Measurements from ENCODE around the gene F7. TPM values are rescaled to one million over a fixed set of nuclear protein-coding genes. Genes with fewer than 3 reads are reported as not detected.

The F7 gene
- total RNA-seq, 1 donor from 2014 or later = not detected

DNA sequence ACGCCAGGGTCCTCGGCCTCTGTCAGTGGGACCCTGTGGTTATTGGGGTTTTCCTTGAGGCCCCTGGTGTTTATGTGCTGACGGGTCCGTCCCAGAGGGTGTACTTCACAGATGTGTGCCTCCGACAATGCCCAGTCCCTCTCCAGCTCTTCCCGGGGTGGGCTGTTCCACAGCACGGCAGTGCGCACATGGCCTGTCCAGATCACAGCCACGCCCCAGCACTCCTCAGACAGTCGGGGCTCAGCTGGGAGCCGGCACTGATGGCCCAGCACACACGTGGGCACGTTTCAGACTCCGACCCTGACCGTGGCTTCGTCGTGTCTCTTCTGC lies 16.9 kb upstream of the F7 start:
- H3K4me3 Mint-ChIP-seq (ENCODE audit: unreplicated experiment) = no peak overlapping the region
- H3K4me1 Mint-ChIP-seq (ENCODE audit: unreplicated experiment) = no peaks in the 10 kb centered on the region
- no peak for DNase-seq (ENCODE audit: extremely low spot score, unreplicated experiment)

DNA sequence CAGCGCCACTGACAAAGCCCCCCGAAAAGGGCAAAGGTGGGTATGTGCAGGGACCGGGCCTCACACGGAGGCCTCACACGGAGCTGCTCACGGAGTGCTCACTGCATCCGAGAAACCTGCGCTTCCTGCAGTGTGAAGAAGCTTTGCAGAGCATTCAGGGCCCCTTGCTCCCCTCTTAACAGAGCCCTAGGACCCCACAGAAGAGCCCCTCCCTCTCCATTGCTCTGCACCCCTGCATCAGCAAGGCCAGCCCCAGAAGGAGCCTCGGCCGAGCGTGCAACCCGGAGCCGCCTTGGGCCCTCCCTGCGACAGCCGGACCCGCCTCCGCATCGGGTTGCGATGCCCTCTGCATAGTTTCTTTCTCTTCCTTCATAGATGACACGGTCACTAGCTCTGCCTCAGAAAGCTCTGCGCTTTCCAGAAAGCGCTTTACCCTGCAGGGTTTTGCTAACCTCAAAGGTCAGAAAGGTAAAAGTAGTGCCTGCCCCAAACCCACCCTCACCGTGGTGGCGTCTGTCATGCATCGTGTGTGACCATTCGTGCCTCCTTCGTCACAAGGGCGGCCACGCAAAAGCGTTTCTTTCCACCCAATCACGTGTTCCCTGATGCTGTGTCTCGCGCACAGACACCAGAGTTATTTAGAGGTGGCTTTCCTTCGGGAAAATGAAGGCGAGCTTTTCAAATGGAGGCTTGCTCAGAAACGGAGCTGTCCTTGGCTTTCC lies 15.7 kb upstream of the F7 start:
- DNase-seq (ENCODE audit: extremely low spot score, unreplicated experiment) = no peak
- no peaks in the 10 kb centered on the region for H3K4me1 Mint-ChIP-seq (ENCODE audit: unreplicated experiment)
- H3K9me3 Mint-ChIP-seq (ENCODE audit: unreplicated experiment) = no peaks in the 10 kb centered on the region
- peaks cover 3% of the 10 kb centered on the region for H3K27me3 Mint-ChIP-seq (ENCODE audit: unreplicated experiment)
- H3K27ac Mint-ChIP-seq (ENCODE audit: unreplicated experiment) = no peak overlapping the region
- TF ChIP-seq, protein P1, sequence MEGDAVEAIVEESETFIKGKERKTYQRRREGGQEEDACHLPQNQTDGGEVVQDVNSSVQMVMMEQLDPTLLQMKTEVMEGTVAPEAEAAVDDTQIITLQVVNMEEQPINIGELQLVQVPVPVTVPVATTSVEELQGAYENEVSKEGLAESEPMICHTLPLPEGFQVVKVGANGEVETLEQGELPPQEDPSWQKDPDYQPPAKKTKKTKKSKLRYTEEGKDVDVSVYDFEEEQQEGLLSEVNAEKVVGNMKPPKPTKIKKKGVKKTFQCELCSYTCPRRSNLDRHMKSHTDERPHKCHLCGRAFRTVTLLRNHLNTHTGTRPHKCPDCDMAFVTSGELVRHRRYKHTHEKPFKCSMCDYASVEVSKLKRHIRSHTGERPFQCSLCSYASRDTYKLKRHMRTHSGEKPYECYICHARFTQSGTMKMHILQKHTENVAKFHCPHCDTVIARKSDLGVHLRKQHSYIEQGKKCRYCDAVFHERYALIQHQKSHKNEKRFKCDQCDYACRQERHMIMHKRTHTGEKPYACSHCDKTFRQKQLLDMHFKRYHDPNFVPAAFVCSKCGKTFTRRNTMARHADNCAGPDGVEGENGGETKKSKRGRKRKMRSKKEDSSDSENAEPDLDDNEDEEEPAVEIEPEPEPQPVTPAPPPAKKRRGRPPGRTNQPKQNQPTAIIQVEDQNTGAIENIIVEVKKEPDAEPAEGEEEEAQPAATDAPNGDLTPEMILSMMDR (IDR thresholded peaks at IDR 0.05) = no peak
- no peak overlapping the region for H3K4me3 Mint-ChIP-seq (ENCODE audit: unreplicated experiment)
- H3K36me3 Mint-ChIP-seq (ENCODE audit: unreplicated experiment) = no peaks in the 10 kb centered on the region

More for the DNA sequence above, 16.9 kb upstream of the F7 start:
- Mint-ChIP-seq H3K9me3 (ENCODE audit: unreplicated experiment) (no peaks in the 10 kb centered on the region), H3K36me3 (ENCODE audit: unreplicated experiment) (peaks cover 2% of the 10 kb centered on the region), H3K27me3 (ENCODE audit: unreplicated experiment) (peaks cover 5% of the 10 kb centered on the region), H3K27ac (ENCODE audit: unreplicated experiment) (no peak overlapping the region)
- TF ChIP-seq, protein P1 (IDR thresholded peaks at IDR 0.05) = no peak

DNA sequence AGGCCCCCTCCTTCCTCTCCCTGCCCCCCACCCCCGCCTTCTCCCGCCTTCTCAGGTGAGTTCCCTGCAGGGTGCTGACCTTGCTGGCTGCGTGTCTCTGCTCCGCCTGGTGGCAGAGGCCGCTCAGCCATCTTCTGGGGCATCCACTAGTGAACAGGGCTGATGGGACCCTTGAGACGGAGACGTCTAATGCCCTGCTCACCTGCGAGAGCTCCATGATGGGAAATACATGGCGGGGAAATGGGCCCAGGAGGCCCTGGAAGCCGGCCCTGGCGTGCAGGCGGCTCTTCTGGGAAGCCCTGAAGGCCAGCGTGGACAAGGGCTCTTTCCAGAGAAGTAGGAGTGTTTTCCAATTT lies 15.2 kb upstream of the F7 start:
- Mint-ChIP-seq H3K9me3 (ENCODE audit: unreplicated experiment) (no peaks in the 10 kb centered on the region), H3K27ac (ENCODE audit: unreplicated experiment) (no peak overlapping the region), H3K4me3 (ENCODE audit: unreplicated experiment) (no peak overlapping the region), H3K4me1 (ENCODE audit: unreplicated experiment) (no peaks in the 10 kb centered on the region), H3K27me3 (ENCODE audit: unreplicated experiment) (peaks cover 5% of the 10 kb centered on the region), H3K36me3 (ENCODE audit: unreplicated experiment) (no peaks in the 10 kb centered on the region)
- TF ChIP-seq, protein P1 (IDR thresholded peaks at IDR 0.05) = no peak
- DNase-seq (ENCODE audit: extremely low spot score, unreplicated experiment) = no peak

DNA sequence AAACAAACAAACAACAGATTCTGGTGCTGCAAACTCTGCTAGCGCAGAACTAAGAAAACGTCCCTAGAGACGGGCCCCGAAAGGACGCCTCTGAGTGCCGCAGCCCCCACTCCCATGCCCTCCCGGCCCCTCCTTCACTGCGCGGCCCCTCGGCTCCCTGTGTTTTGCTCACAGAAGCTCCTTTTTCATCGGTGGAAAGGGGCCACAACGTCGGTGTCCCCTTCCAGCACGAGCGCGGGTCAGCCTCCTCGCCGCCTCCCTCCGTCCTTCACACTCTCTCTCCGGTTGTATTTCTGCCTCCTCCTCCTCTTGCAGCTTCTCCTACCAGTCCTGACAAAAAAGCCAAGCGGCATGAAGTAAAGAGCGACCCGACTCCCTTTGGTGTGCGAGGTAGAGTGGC lies 14.8 kb upstream of the F7 start:
- no peak for DNase-seq (ENCODE audit: extremely low spot score, unreplicated experiment)

DNA sequence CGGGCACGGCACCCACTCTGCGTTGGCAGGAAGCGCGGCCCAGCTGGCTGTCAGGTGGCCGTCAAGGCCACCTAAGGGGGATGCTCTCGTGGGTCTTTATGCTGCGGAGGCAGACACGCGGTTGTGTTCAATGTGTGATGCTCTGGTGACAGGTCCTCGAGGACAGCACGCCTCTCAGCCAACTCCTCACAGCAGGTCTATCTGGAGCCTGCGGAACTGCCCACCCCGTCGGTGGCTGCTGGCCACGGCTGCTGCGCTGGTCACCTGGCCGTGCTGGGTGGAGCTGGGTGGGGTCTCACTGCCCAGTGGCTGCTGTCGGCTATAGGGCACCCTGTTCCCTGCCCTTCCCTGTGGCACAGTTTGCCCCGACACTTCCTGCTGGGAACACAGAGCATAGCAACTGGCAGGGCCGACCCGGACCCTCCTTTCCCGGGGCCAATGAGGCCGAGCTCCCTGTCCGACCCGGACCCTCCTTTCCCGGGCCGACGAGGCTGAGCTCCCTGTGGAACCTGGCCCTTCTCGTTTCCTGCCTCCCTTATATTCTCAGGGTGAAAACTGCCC lies 14.3 kb upstream of the F7 start:
- TF ChIP-seq, protein P1 (IDR thresholded peaks at IDR 0.05) = no peak
- no peak overlapping the region for H3K4me3 Mint-ChIP-seq (ENCODE audit: unreplicated experiment)

More for the DNA sequence above, 14.8 kb upstream of the F7 start:
- Mint-ChIP-seq H3K27me3 (ENCODE audit: unreplicated experiment) (peaks cover 5% of the 10 kb centered on the region), H3K4me3 (ENCODE audit: unreplicated experiment) (no peak overlapping the region), H3K27ac (ENCODE audit: unreplicated experiment) (no peak overlapping the region), H3K4me1 (ENCODE audit: unreplicated experiment) (no peaks in the 10 kb centered on the region), H3K36me3 (ENCODE audit: unreplicated experiment) (no peaks in the 10 kb centered on the region), H3K9me3 (ENCODE audit: unreplicated experiment) (no peaks in the 10 kb centered on the region)
- TF ChIP-seq, protein P1 (IDR thresholded peaks at IDR 0.05) = no peak

More for the DNA sequence above, 14.3 kb upstream of the F7 start:
- no peaks in the 10 kb centered on the region for H3K36me3 Mint-ChIP-seq (ENCODE audit: unreplicated experiment)
- no peak for DNase-seq (ENCODE audit: extremely low spot score, unreplicated experiment)
- peaks cover 5% of the 10 kb centered on the region for H3K27me3 Mint-ChIP-seq (ENCODE audit: unreplicated experiment)
- H3K27ac Mint-ChIP-seq (ENCODE audit: unreplicated experiment) = no peak overlapping the region
- no peaks in the 10 kb centered on the region for H3K9me3 Mint-ChIP-seq (ENCODE audit: unreplicated experiment)
- H3K4me1 Mint-ChIP-seq (ENCODE audit: unreplicated experiment) = no peaks in the 10 kb centered on the region

Measured in osteocyte (in vitro differentiated cells).